Kidney tubule cell (primary cell): ENCODE results near the gene YLPM1.
"Not testable (repeated sequence)": the region's sequence is repeated elsewhere in the genome, so short reads cannot be mapped to it uniquely, and the experiment has no call there.

Experiments
- DNase-seq: peaks from one replicate; pipeline ENCODE4 v3.0.0-alpha.2; 2018; ENCODE audit warnings: low spot score

YLPM1 gene, protein sequence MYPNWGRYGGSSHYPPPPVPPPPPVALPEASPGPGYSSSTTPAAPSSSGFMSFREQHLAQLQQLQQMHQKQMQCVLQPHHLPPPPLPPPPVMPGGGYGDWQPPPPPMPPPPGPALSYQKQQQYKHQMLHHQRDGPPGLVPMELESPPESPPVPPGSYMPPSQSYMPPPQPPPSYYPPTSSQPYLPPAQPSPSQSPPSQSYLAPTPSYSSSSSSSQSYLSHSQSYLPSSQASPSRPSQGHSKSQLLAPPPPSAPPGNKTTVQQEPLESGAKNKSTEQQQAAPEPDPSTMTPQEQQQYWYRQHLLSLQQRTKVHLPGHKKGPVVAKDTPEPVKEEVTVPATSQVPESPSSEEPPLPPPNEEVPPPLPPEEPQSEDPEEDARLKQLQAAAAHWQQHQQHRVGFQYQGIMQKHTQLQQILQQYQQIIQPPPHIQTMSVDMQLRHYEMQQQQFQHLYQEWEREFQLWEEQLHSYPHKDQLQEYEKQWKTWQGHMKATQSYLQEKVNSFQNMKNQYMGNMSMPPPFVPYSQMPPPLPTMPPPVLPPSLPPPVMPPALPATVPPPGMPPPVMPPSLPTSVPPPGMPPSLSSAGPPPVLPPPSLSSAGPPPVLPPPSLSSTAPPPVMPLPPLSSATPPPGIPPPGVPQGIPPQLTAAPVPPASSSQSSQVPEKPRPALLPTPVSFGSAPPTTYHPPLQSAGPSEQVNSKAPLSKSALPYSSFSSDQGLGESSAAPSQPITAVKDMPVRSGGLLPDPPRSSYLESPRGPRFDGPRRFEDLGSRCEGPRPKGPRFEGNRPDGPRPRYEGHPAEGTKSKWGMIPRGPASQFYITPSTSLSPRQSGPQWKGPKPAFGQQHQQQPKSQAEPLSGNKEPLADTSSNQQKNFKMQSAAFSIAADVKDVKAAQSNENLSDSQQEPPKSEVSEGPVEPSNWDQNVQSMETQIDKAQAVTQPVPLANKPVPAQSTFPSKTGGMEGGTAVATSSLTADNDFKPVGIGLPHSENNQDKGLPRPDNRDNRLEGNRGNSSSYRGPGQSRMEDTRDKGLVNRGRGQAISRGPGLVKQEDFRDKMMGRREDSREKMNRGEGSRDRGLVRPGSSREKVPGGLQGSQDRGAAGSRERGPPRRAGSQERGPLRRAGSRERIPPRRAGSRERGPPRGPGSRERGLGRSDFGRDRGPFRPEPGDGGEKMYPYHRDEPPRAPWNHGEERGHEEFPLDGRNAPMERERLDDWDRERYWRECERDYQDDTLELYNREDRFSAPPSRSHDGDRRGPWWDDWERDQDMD (N-terminal part only)

DNA sequence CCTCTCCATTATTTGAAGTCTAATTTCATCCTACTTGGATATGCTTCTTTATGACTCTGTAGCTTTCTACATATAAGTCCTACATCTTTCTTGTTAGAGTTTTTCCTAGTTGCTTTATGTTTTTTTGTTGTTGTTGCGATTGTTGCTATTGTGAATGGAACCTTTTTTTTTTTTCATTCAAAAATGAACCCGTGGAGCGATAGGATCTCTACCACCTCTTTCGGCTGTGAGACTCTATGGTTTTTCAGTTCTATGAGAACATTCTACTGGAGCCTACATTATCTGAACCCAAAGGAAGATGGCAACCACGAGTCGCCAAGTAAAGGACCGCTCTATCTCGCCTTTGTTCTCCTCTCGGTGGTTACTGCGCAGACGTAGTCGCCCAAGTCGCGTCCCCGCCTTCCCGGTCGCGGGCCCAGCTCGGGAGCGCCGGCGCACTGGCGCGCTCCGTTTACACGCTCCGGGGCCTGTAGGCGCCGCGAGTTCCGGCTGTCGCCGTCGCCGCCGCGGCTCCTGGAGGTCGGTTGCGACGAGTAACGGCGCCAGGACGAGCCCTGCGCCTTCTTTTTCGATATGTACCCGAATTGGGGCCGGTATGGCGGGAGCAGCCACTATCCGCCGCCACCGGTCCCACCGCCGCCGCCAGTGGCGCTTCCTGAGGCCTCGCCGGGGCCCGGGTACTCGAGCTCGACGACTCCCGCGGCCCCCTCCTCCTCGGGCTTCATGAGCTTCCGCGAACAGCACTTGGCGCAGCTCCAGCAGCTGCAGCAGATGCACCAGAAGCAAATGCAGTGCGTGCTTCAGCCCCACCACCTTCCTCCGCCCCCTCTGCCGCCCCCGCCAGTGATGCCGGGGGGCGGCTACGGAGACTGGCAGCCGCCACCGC lies at the start of gene YLPM1:
Gene YLPM1 (plus strand): TSS at position 400 of the 886 bp plus-strand sequence. CDS start 174 bp downstream, at position 574.
- DNase-seq, result peak; percentile 98

DNA sequence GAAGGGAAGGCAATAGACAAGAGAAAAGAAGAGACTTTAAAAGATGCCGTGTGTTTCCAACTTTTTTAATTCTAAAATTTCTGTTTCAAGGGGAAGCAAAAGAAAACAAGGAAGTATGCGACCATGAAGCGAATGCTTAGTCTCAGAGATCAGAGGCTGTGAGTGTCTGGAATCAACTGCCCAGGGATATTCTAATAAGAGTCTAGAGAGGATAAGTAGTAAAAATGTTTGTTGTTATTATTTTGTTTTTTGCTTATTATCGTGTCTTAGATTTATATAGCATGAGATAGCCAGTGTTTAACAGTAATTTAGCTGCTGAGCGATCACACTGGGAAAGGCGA lies 49.8 kb upstream of the YLPM1 start:
- no peak for DNase-seq

DNA sequence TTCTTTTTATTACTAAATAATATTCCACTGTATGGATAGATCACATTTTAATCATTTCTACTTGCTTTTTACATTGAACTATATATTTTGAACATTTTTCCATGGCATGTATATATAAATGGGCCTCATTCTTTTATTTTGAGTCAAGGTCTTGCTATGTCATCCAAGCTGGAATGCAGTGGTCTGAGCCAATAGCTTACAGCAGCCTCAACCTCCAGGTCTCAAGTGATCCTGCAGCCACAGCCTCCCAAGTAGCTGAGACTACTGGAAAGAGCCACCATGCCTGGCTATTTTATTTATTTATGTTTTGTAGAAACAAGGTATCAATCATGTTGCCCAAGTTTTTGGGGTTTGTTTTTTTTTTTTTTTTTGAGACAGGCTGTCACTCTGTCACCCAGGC lies 42.6 kb upstream of the YLPM1 start:
- DNase-seq, result no peak

DNA sequence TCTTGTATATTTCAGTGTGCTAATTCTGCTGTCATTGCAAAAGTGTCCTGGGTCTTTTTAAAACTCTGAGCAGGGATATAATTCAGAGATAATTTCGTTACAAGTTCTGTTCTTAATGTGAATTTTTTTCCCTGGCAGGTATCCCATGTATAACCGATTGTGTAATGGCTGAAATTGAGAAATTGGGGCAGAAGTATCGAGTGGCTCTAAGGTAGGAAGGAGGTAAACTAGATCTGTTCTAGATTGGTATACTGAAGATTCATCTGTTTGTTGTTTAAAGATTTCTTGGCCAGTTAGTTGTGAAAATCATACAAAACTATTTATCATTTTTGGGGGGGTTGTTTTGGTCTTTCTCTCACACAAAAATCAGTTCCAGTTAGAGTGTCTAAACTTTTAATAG lies 40.0 kb upstream of the YLPM1 start:
- DNase-seq, result no peak

DNA sequence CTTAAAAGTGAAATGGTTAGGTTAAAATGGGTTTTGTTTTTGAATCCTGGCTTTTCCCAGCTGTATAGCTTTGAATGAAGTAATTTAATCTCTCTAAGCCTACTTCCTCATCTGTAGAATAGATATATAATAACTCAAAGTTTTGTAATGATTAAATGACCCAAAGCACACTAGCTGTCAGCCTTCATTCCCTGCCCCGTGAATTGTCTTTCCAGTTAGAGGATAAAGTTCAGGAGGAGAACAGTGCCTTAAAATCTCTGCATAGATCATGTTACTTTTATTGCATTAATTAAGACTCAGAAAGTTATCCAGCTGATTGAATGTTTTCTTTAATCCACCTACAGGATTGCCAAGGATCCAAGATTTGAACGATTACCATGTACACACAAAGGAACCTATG lies 30.7 kb upstream of the YLPM1 start:
- DNase-seq, result no peak

DNA sequence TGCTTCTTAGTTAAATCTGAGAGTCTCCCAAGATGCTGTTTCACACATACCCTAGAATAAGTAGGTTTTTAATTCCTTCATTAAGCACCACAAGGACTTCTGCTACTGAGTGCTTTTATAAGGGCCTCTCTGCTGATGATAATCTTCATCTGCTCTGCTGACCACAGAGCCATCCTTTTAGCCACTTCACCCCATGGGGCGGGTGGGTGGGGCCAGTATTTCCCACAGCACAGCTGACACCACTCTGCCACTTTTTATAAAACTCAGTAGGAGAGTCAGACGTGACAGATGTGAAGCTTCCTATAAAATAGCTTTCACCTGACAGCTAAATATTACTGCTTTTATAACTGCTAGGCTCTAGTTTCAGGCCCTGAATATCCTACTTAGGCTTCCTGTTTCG lies 29.9 kb upstream of the YLPM1 start:
- DNase-seq, result no peak

DNA sequence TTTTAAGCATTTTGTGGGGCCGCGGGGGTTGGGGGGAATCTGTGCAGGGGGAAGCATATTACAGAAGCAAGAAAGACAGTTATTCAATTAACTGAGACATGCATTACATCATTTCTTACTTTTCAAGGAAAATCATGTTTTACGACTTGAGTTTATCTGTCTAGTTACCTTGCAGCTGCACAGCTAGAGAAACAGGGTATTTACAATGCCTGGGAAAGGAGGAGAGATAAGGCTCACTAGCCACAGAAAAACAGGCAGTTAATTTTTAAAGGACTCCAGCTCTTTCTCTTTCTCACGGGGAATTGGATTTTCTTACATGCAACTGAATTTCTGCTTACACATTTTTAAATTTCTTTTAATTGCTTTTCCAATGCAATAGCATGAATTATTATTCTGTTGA lies 28.0 kb upstream of the YLPM1 start:
- DNase-seq, result no peak

DNA sequence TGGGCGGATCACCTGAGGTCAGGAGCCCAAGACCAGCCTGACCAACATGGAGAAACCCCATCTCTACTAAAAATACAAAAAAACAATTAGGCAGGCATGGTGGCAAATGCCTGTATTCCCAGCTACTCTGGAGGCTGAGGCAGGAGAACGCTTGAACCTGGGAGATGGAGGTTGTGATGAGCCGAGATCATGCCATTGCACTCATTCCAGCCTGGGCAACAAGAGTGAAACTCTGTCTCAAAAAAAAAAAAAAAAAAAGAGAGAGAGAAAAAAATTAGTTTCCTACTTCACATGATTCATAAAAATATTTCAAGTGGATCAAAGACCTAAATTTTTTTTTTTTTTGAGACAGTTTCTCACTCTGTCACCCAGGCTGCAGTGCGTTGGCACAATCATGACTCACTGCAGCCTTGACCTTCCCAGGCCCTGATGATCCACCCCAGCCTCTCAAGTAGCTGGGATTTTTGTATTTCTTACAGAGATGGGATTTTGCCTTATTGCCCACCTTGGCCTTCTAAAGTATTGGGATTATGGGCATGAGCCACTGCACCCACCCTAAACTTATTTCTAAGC lies 25.3 kb upstream of the YLPM1 start:
- DNase-seq, result peak; percentile 39

DNA sequence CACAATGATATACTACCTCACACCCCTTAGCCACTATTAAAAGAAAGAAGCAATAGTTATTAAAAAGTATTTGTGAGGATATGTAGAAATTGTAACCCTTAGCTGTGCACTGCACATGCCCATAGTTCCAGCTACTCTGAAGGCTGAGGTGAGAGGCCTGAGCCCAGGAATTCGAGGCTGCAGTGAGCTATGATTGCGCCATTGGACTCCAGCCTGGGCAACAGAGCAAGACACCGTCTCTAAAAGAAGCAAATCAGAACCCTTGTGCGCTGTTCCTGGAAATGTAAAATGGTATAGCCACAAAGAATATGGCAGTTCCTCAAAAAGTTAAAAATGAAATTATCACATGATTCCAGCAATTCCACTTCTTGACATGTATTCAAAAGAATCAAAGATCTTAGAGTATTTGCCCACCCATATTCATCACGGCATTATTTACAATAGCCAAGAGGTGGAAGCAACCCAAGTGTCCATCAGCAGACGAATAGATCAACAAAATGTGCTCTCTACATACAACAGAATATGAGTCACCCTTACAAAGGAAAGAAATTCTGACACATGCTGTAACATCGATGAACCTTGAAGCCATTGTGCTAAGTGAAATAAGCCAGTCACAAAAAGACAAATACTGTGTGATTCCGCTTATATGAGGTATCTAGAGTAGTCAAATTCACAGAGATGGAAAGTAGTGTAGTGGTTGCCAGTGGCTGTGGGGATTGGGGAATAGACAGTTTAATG lies 23.7 kb upstream of the YLPM1 start:
- peak; percentile 59 for DNase-seq

DNA sequence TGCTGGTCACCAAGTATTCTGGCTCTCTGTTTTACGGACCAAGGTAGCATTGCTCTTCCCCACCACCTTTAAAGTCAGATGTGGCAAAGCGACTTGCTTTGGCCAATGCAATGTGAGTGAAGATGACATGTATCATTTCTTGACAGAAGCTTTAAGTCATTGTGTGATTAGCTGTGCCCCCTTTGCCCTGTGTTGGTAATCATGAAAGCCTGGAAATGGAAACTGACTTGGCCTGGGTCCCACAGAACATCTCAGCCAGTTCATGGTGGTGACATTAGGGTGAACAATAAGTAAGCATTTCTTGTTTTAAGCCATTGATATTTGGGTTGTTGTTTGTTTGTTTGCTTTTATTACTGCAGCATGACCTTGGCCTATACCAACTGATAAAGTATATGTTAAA lies 15.9 kb upstream of the YLPM1 start:
- no peak for DNase-seq

DNA sequence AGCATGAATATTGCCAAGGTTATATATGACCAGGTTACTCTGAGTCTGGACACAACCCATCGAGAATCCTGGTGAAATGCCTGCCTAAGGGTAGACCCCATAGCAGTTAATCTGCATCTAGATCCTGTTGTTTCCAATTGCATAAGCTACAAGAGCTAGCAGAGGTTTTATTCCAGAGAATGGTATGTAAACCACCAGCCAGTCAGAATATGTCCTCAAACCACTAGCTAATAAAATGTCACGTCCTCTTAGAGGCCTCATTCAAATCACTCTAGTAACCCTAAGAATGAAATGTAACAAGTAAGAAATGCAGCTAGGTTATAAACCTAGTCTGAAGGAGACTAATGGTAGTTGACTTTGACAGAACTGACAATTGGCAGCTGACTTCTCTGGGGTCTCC lies 9.0 kb upstream of the YLPM1 start:
- DNase-seq, result no peak

DNA sequence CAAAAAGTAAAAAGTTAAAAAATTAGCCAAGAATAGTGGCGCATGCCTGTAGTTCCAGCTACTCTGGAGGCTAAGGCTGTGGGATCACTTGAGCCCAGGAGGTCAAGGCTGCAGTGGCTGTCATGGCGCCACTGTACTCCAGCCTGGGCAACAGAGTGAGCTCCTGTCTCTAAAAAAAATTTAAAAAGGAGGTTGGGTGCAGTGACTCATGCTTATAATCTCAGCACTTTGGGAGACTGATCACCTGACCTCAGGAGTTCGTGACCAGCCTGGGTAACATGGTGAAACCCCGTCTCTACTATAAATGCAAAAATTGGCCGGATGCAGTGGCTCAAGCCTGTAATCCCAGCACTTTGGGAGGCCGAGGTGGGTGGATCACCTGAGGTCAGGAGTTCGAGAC lies 8.2 kb upstream of the YLPM1 start:
- DNase-seq, result no peak

DNA sequence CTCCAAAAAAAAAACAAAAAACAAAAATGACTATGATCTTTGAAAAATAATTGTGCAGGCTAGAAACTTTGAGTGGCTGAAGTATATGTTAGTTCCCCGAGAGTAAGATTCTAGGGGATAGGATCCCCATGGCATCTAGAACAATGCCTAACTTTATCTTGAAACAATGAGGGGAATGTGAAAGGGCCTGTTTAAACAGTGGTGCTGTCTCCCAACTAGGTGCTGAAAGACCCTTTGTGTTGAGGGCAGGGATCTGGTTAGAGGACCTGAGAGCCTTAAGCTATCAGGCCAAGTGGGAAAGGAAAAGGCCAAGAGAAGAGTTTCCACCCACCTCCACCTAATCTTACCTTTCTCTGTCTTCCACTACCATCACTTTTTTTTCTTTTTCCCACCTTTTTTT lies 6.8 kb upstream of the YLPM1 start:
- no peak for DNase-seq

DNA sequence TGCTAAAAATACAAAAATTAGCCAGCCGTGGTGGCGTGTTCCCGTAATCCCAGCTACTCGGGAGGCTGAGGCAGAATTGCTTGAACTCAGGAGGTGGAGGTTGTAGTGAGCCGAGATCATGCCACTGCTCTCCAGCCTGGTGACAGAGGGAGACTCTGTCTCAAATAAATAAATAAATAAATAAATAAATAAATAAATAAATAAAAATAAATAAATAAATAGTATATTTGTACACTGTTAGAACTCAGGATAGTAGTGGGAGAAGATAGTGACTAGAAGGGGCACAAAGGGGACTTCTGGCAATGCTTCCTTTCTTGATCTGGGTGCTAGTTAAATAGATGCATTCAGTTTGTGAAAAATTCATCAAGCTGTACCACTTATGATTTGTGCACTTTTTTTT lies 4.6 kb upstream of the YLPM1 start:
- DNase-seq, result not testable (repeated sequence)

DNA sequence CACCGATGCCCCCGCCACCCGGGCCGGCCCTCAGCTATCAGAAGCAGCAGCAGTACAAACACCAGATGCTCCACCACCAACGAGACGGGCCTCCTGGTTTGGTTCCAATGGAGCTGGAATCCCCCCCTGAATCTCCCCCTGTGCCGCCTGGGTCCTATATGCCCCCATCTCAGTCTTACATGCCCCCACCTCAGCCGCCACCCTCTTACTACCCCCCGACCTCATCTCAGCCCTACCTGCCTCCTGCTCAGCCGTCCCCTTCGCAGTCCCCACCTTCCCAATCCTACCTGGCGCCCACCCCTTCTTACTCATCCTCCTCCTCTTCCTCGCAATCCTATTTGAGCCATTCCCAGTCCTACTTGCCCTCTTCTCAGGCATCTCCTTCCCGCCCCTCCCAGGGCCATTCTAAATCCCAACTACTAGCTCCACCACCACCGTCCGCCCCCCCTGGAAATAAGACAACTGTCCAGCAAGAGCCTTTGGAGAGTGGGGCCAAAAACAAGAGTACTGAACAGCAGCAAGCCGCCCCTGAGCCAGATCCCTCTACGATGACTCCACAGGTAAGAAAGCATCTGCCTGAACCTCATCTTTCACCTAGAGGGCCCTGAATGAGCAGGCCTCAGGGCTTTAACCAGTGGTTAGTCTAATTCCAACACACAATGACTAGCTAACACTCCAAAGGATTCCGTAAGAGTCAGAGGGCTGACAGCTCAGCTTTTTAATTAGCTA lies 851 bp downstream of the YLPM1 start:
- peak; percentile 45 for DNase-seq

DNA sequence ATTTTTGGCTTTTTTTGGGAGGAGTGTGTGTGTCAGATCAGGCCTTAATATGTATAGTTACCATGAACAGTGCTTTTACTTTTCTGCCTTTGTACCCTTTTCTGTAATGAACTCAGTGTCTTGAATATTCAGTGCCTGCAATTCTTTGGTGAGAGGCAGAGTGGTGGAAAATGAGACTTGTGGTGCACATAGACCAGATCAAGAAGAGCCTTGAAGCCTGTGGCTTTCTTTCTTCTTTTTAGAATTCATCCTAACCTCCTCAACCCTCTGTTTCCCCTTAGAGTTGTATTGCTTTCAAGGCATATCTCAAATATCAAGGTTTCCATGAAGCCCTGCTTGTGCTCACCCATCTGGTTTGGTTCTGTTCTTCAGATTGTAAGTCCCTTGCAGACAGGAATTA lies 2.6 kb downstream of the YLPM1 start:
- no peak for DNase-seq

DNA sequence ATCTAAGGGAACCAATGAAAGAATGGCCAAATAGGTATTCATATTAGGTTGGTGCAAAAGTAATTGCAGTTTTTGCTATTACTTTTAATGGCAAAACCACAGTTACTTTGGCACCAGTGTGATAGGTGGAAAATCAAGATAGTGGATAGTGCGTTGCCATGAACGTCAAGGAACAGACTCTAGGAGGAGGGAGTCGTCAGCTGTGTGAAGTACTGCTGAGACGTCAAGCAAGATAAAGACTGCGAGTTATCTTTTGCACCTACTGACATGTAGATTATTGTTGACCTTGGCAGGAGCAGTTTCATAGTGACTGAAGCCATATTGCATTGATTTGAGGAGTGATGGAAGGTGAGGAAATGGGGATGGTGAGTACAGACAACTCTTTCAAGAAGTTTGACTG lies 8.3 kb downstream of the YLPM1 start:
- no peak for DNase-seq

DNA sequence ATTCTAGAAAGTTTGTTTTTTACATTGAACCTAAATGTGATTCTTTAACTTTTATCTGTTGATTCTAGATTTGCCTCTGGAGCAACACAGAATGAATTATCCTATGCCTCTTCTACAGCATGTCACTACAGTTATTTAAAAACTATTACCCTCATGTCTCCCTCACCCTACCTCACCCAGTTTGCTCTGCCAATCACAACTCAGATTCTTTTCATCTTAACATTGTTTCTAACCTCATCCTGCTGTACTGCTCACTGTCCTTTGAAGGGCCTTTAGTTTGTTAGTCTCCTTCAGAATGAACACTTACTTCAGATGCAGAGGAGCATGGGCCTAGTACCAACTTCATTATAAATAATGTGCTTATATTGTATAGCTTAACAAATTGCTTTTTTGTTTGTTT lies 21.5 kb downstream of the YLPM1 start:
- no peak for DNase-seq

DNA sequence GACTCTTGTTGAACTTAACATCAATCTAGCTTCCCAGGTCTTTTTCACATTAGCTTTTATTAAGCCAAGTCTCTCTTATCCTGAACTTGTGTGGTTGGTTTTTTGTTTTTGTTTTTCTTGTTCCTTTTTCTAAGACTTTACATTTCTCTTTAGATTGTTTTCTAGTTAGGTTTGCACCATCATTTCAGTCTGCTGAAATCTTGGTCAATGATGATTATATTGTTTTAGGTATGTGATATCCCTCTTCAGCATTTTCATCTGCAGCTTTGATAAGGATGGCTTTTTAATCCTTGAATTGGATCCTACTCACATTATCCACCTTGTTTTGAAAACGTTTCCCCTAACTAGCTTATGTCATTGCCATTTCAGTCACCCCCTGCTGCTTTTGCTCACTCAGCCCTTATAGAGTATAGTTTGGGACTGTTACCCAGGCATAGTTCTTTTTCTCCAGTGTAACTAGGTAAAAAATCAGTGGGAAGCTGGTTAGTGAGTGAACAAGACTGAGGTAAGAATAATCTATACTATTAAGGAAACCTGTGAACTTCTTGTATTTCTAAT lies 22.0 kb downstream of the YLPM1 start:
- DNase-seq, result no peak
